Liver (tissue), 3 donors: ENCODE results near the gene GPR4.

Experiments used
- EGR1 ChIP-seq, 2 donors: IDR thresholded peaks; 2 replicates each; pipeline ENCODE4 v1.6.1; 2016 to 2018; ENCODE audit warnings: antibody characterized with exemption in 2 of 2, low read depth in 2 of 2
- FOXA1 ChIP-seq: IDR thresholded peaks from 2 replicates; pipeline ENCODE4 v1.6.1; 2016; ENCODE audit warnings: antibody characterized with exemption
- GABPA ChIP-seq, 2 donors: IDR thresholded peaks in 1 of 2; conservative IDR thresholded peaks in 1 of 2; 2 replicates each; pipeline ENCODE4 v1.6.1; 2016; ENCODE audit warnings: antibody characterized with exemption in 2 of 2, mild to moderate bottlenecking in 1 of 2, moderate library complexity in 1 of 2
- HNF4A ChIP-seq, 2 donors: conservative IDR thresholded peaks; 2 replicates each; pipeline ENCODE4 v1.6.1; 2016; ENCODE audit warnings: antibody characterized with exemption in 2 of 2, mild to moderate bottlenecking in 2 of 2
- JUND ChIP-seq, 2 donors: IDR thresholded peaks; 2 replicates each; pipeline ENCODE4 v1.6.1; 2016; ENCODE audit warnings: antibody characterized with exemption in 2 of 2
- RAD21 ChIP-seq, 2 donors: IDR thresholded peaks; 2 replicates each; pipeline ENCODE4 v1.6.1; 2016; ENCODE audit warnings: antibody characterized with exemption in 2 of 2, mild to moderate bottlenecking in 2 of 2
- TAF1 ChIP-seq: conservative IDR thresholded peaks from 2 replicates; pipeline ENCODE4 v1.6.1; 2016; ENCODE audit warnings: antibody characterized with exemption, mild to moderate bottlenecking
- YY1 ChIP-seq: IDR thresholded peaks from 2 replicates; pipeline ENCODE4 v1.6.1; 2016; ENCODE audit warnings: antibody characterized with exemption, mild to moderate bottlenecking
- TF ChIP-seq, protein P1 (sequence below): fragments of 150-350 bp; IDR thresholded peaks from 2 replicates; pipeline ENCODE4 v1.5.1; 2017; ENCODE audit warnings: improper control_type of control experiment, low read depth, low read length; ENCODE audit not compliant: missing input control
- TF ChIP-seq, protein P2 (sequence below): IDR thresholded peaks from 2 replicates; pipeline ENCODE4 v1.6.1; 2016; ENCODE audit warnings: antibody characterized with exemption
- TF ChIP-seq, protein P3 (sequence below): IDR thresholded peaks from 2 replicates; pipeline ENCODE4 v1.6.1; 2016; ENCODE audit warnings: antibody characterized with exemption, mild to moderate bottlenecking
- TF ChIP-seq, protein P4 (sequence below): IDR thresholded peaks from 2 replicates; pipeline ENCODE4 v1.6.1; 2016; ENCODE audit warnings: antibody characterized with exemption
- donor health status: healthy.
- donor health status: healthy.

DNA sequence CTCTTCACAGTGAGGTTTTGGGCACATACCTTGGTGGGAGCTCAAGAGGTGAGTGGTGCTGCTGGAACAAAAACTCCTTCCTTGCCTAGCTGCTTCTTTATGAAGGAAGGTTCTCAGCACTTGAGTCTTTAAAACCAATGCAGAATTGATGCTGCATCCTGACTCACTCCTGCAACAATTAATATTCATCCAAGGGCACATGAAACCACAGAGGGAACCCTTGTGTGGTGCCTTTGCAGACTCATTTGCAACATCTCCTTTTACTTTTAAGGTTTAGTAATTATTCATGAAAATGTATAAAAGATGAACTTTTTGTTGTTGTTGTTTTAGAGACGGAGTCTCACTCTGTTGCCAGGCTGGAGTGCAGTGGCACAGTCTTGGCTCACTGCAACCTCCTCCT lies 47.5 kb downstream of the GPR4 start:
- TF ChIP-seq, protein P1, sequence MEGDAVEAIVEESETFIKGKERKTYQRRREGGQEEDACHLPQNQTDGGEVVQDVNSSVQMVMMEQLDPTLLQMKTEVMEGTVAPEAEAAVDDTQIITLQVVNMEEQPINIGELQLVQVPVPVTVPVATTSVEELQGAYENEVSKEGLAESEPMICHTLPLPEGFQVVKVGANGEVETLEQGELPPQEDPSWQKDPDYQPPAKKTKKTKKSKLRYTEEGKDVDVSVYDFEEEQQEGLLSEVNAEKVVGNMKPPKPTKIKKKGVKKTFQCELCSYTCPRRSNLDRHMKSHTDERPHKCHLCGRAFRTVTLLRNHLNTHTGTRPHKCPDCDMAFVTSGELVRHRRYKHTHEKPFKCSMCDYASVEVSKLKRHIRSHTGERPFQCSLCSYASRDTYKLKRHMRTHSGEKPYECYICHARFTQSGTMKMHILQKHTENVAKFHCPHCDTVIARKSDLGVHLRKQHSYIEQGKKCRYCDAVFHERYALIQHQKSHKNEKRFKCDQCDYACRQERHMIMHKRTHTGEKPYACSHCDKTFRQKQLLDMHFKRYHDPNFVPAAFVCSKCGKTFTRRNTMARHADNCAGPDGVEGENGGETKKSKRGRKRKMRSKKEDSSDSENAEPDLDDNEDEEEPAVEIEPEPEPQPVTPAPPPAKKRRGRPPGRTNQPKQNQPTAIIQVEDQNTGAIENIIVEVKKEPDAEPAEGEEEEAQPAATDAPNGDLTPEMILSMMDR = no peak
- TF ChIP-seq GABPA (IDR thresholded peaks at IDR 0.05 in 1 of 2, conservative IDR thresholded peaks at IDR 0.05 in 1 of 2) = no peak
- TF ChIP-seq, protein P2, sequence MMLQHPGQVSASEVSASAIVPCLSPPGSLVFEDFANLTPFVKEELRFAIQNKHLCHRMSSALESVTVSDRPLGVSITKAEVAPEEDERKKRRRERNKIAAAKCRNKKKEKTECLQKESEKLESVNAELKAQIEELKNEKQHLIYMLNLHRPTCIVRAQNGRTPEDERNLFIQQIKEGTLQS = no peak
- TF ChIP-seq TAF1 = no peak
- TF ChIP-seq, protein P3, sequence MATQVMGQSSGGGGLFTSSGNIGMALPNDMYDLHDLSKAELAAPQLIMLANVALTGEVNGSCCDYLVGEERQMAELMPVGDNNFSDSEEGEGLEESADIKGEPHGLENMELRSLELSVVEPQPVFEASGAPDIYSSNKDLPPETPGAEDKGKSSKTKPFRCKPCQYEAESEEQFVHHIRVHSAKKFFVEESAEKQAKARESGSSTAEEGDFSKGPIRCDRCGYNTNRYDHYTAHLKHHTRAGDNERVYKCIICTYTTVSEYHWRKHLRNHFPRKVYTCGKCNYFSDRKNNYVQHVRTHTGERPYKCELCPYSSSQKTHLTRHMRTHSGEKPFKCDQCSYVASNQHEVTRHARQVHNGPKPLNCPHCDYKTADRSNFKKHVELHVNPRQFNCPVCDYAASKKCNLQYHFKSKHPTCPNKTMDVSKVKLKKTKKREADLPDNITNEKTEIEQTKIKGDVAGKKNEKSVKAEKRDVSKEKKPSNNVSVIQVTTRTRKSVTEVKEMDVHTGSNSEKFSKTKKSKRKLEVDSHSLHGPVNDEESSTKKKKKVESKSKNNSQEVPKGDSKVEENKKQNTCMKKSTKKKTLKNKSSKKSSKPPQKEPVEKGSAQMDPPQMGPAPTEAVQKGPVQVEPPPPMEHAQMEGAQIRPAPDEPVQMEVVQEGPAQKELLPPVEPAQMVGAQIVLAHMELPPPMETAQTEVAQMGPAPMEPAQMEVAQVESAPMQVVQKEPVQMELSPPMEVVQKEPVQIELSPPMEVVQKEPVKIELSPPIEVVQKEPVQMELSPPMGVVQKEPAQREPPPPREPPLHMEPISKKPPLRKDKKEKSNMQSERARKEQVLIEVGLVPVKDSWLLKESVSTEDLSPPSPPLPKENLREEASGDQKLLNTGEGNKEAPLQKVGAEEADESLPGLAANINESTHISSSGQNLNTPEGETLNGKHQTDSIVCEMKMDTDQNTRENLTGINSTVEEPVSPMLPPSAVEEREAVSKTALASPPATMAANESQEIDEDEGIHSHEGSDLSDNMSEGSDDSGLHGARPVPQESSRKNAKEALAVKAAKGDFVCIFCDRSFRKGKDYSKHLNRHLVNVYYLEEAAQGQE = no peak
- no peak for TF ChIP-seq RAD21 (IDR thresholded peaks at IDR 0.05)
- TF ChIP-seq HNF4A (conservative IDR thresholded peaks at IDR 0.05) = no peak
- TF ChIP-seq EGR1 (IDR thresholded peaks at IDR 0.05; ENCODE audit: low read depth in 2 of 2) = no peak
- TF ChIP-seq, protein P4, sequence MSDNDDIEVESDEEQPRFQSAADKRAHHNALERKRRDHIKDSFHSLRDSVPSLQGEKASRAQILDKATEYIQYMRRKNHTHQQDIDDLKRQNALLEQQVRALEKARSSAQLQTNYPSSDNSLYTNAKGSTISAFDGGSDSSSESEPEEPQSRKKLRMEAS = no peak
- TF ChIP-seq YY1 = no peak
- TF ChIP-seq JUND (IDR thresholded peaks at IDR 0.05) = no peak
- no peak for TF ChIP-seq FOXA1
